Neural cell (in vitro differentiated cells): ENCODE measurements around the gene ZHX3.

ENCODE experiments used
- CTCF ChIP-seq: fragments of 450-650 bp; IDR thresholded peaks from 2 replicates; pipeline ENCODE4 v1.5.1; 2014; ENCODE audit warnings: antibody characterized with exemption, mild to moderate bottlenecking, moderate library complexity; ENCODE audit not compliant: poor library complexity, severe bottlenecking
- EP300 ChIP-seq: fragments of 450-650 bp; conservative IDR thresholded peaks from 2 replicates; pipeline ENCODE4 v1.6.1; 2014; ENCODE audit warnings: antibody characterized with exemption, mild to moderate bottlenecking, moderate library complexity; ENCODE audit not compliant: poor library complexity, severe bottlenecking

- TF ChIP-seq CTCF (no peak), EP300 (no peak)
Measured at GRCh38 chr20:41182296-41183212, 135.0 kb downstream of the ZHX3 start.
